Smooth muscle cell (in vitro differentiated cells): ENCODE results near the gene CISH. TPM values are rescaled to one million over a fixed set of nuclear protein-coding genes. Genes with fewer than 3 reads are reported as not detected.

Experiments used
- DNase-seq: peaks from one replicate; lab custom pipeline; 2025; ENCODE audit not compliant: unreplicated experiment; lab: John Stamatoyannopoulos, UW
- H2AFZ ChIP-seq: fragments of 200-600 bp; sonication (generic); 2 replicates; pipeline ENCODE4 v1.6.0; 2016; ENCODE audit warnings: antibody characterized with exemption, low read depth, mild to moderate bottlenecking
- H3F3A ChIP-seq: fragments of 200-600 bp; sonication (generic); 2 replicates; pipeline ENCODE4 v1.6.0; 2017; ENCODE audit warnings: antibody characterized with exemption, low read depth
- H3K27ac ChIP-seq: fragments of 200-600 bp; sonication (generic); 2 replicates; pipeline ENCODE4 v1.5.1; 2016; ENCODE audit warnings: low read depth, mild to moderate bottlenecking
- H3K27me3 ChIP-seq: fragments of 200-600 bp; sonication (generic); 2 replicates; pipeline ENCODE4 v1.6.1; 2016; ENCODE audit warnings: low read depth, mild to moderate bottlenecking
- H3K36me3 ChIP-seq: fragments of 200-600 bp; sonication (generic); 2 replicates; pipeline ENCODE4 v1.5.1; 2016; ENCODE audit warnings: low read depth
- H3K4me1 ChIP-seq: fragments of 200-600 bp; sonication (generic); 2 replicates; pipeline ENCODE4 v1.5.1; 2016; ENCODE audit warnings: low read depth
- H3K4me2 ChIP-seq: fragments of 200-600 bp; sonication (generic); 2 replicates; pipeline ENCODE4 v1.6.0; 2016; ENCODE audit warnings: mild to moderate bottlenecking
- H3K4me3 ChIP-seq: fragments of 200-600 bp; sonication (generic); 2 replicates; pipeline ENCODE4 v1.5.1; 2016; ENCODE audit warnings: mild to moderate bottlenecking
- H3K79me2 ChIP-seq: fragments of 200-600 bp; sonication (generic); 2 replicates; pipeline ENCODE4 v1.6.0; 2016; ENCODE audit warnings: low read depth, mild to moderate bottlenecking
- H3K9ac ChIP-seq: fragments of 200-600 bp; sonication (generic); 2 replicates; pipeline ENCODE4 v1.6.0; 2016; ENCODE audit warnings: low read depth
- H3K9me3 ChIP-seq: fragments of 200-600 bp; sonication (generic); replicated peaks from 2 replicates; pipeline ENCODE4 v1.5.1; 2016; ENCODE audit warnings: low read depth
- H4K20me1 ChIP-seq: fragments of 200-600 bp; sonication (generic); 2 replicates; pipeline ENCODE4 v1.6.0; 2016; ENCODE audit warnings: low read depth
- WGBS: methylation state at CpG from one replicate; pipeline ENCODE4 v1.1.7; 2016; ENCODE audit warnings: low lambda C conversion rate; 5-methylcytosine and 5-hydroxymethylcytosine counted together
- polyA plus RNA-seq: library from polyadenylated mRNA; unstranded; fragments of >200 nt; fragmentation: Nextera tagmentation; extraction: Ambion mirVana; gene quantifications from 2 replicates; pipeline ENCODE4 v1.2.1, GENCODE V29; 2016
- total RNA-seq: library from RNA; depleted of rRNA; stranded (reverse); fragments of >200 nt; gene quantifications from 2 replicates; pipeline ENCODE4 v1.2.3, GENCODE V29; 2014
- TF ChIP-seq, protein P1 (sequence below): fragments of 200-600 bp; sonication (generic); IDR thresholded peaks from 2 replicates; pipeline ENCODE4 v1.5.1; 2017; ENCODE audit warnings: borderline replicate concordance, mild to moderate bottlenecking, antibody characterized with exemption; ENCODE audit not compliant: insufficient read depth, poor library complexity, severe bottlenecking

Gene CISH
- total and polyA plus RNA-seq, 2 experiments from 2014 or later, result 1.8 to 15.9 TPM

- Histone ChIP-seq H3K4me1 (peaks cover 23% of the 10 kb centered on the region), H4K20me1 (peaks cover 22% of the 10 kb centered on the region), H3F3A (no peaks in the 10 kb centered on the region), H3K79me2 (no peaks in the 10 kb centered on the region), H3K36me3 (no peaks in the 10 kb centered on the region), H3K27ac (no peak overlapping the region), H3K9me3 (no peaks in the 10 kb centered on the region), H3K4me2 (no peak overlapping the region), H3K4me3 (no peak overlapping the region), H2AFZ (no peak overlapping the region), H3K9ac (no peak overlapping the region), H3K27me3 (no peaks in the 10 kb centered on the region)
- TF ChIP-seq, protein P1, sequence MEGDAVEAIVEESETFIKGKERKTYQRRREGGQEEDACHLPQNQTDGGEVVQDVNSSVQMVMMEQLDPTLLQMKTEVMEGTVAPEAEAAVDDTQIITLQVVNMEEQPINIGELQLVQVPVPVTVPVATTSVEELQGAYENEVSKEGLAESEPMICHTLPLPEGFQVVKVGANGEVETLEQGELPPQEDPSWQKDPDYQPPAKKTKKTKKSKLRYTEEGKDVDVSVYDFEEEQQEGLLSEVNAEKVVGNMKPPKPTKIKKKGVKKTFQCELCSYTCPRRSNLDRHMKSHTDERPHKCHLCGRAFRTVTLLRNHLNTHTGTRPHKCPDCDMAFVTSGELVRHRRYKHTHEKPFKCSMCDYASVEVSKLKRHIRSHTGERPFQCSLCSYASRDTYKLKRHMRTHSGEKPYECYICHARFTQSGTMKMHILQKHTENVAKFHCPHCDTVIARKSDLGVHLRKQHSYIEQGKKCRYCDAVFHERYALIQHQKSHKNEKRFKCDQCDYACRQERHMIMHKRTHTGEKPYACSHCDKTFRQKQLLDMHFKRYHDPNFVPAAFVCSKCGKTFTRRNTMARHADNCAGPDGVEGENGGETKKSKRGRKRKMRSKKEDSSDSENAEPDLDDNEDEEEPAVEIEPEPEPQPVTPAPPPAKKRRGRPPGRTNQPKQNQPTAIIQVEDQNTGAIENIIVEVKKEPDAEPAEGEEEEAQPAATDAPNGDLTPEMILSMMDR, result no peak
- no peak for DNase-seq
- WGBS, result 98% methylated on average over 6 of the region's 6 CpGs
Observed at GRCh38 chr3:50630394-50630793, 18.8 kb upstream of the CISH start.

GRCh38 chr3:50628601-50629000 is 17.0 kb upstream of the CISH start:
- Histone ChIP-seq H3F3A (no peaks in the 10 kb centered on the region), H2AFZ (no peak overlapping the region), H3K36me3 (no peaks in the 10 kb centered on the region), H4K20me1 (peaks cover 18% of the 10 kb centered on the region), H3K4me2 (no peak overlapping the region), H3K9me3 (no peaks in the 10 kb centered on the region), H3K79me2 (no peaks in the 10 kb centered on the region), H3K9ac (no peak overlapping the region), H3K27me3 (no peaks in the 10 kb centered on the region), H3K4me3 (no peak overlapping the region), H3K4me1 (peaks cover 37% of the 10 kb centered on the region), H3K27ac (no peak overlapping the region)
- WGBS, result 98% methylated on average over 3 of the region's 3 CpGs
- TF ChIP-seq, protein P1, result no peak
- DNase-seq, result no peak

- Histone ChIP-seq H3K27ac (peak overlapping the region; percentile 12), H3K36me3 (no peaks in the 10 kb centered on the region), H3K4me2 (no peak overlapping the region), H2AFZ (no peak overlapping the region), H3K4me3 (no peak overlapping the region), H3F3A (no peaks in the 10 kb centered on the region), H3K4me1 (peaks cover 37% of the 10 kb centered on the region), H4K20me1 (peaks cover 14% of the 10 kb centered on the region), H3K9ac (no peak overlapping the region), H3K9me3 (no peaks in the 10 kb centered on the region), H3K27me3 (no peaks in the 10 kb centered on the region), H3K79me2 (no peaks in the 10 kb centered on the region)
- DNase-seq, result no peak
- TF ChIP-seq, protein P1, result peak; percentile 11
- WGBS, result 41% methylated on average over 6 of the region's 6 CpGs
Observed at GRCh38 chr3:50627407-50628051, 16.0 kb upstream of the CISH start.

DNA sequence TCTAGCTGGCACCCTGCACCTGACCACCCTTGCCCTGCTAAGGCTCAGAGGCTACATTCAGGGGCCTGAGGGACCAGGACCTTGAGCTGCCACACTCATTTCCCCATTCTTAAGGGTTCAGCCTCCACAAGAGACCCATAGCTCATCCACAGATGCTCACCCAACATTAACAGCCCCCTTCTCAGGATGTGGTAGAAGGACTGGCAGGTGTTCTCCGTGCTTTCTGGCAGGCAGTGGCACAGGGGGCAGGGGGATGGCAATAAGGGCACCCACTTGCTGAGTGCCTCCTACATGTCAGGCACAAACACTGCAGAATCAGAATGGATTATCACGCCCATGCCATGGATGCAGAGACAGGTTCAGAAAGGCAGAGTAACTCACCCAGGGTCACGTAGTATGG is 14.8 kb upstream of the CISH start:
- Histone ChIP-seq H2AFZ (no peak overlapping the region), H3K79me2 (no peaks in the 10 kb centered on the region), H3F3A (no peaks in the 10 kb centered on the region), H3K27me3 (no peaks in the 10 kb centered on the region), H3K4me2 (no peak overlapping the region), H3K4me3 (no peak overlapping the region), H4K20me1 (peaks cover 14% of the 10 kb centered on the region), H3K27ac (no peak overlapping the region), H3K36me3 (no peaks in the 10 kb centered on the region), H3K9me3 (no peaks in the 10 kb centered on the region), H3K4me1 (peaks cover 37% of the 10 kb centered on the region), H3K9ac (no peak overlapping the region)
- TF ChIP-seq, protein P1, result no peak
- WGBS, result 99% methylated on average over 3 of the region's 3 CpGs
- DNase-seq, result no peak
